Measurements from ENCODE around the gene FAM170A. TPM values are rescaled to one million over a fixed set of nuclear protein-coding genes. Genes with fewer than 3 reads are reported as not detected.

The FAM170A gene
- total and polyA plus RNA-seq, 8 donors: not detected

- intact Hi-C loops (cut with DNase I): no loop called here
- H3K36me3 ChIP-seq: no peaks in the 10 kb centered on the region
- no peak for TF ChIP-seq CTCF (IDR thresholded peaks at IDR 0.05)
- no peak overlapping the region for H3K4me3 ChIP-seq
- H3K9me3 ChIP-seq: peaks cover 0 to 2% of the 10 kb centered on the region in 2 donors
- DNase-seq (no peak), ATAC-seq (no peak)
- H3K27ac ChIP-seq: no peak overlapping the region
- H3K27me3 ChIP-seq: no peaks in the 10 kb centered on the region
- H3K4me1 ChIP-seq: peaks cover 0 to 8% of the 10 kb centered on the region in 2 donors
These were observed 22.1 kb downstream of the FAM170A start for GRCh38 chr5:119651486-119651885.

GRCh38 chr5:119655061-119655460 is 25.7 kb downstream of the FAM170A start:
- Histone ChIP-seq H3K4me3 (no peak overlapping the region), H3K36me3 (no peaks in the 10 kb centered on the region), H3K27me3 (no peaks in the 10 kb centered on the region), H3K9me3 (peaks cover 0 to 2% of the 10 kb centered on the region in 2 donors), H3K4me1 (peaks cover 0 to 8% of the 10 kb centered on the region in 2 donors), H3K27ac (no peak overlapping the region)
- intact Hi-C loops (cut with DNase I): no loop called here
- no peak for DNase-seq
- ATAC-seq: no peak
- no peak for TF ChIP-seq CTCF (IDR thresholded peaks at IDR 0.05)

- DNase-seq (no peak), ATAC-seq (no peak)
- Histone ChIP-seq H3K4me3 (no peak overlapping the region), H3K27ac (no peak overlapping the region), H3K9me3 (peaks cover 0 to 2% of the 10 kb centered on the region in 2 donors), H3K27me3 (no peaks in the 10 kb centered on the region), H3K4me1 (peaks cover 0 to 8% of the 10 kb centered on the region in 2 donors), H3K36me3 (no peaks in the 10 kb centered on the region)
- no peak for TF ChIP-seq CTCF (IDR thresholded peaks at IDR 0.05)
- intact Hi-C loops (cut with DNase I): no loop called here
These were observed 26.7 kb downstream of the FAM170A start for GRCh38 chr5:119656023-119656422.

GRCh38 chr5:119666542-119666941 is 37.2 kb downstream of the FAM170A start:
- peaks cover 0 to 15% of the 10 kb centered on the region in 2 donors for H3K9me3 ChIP-seq
- intact Hi-C loops (cut with DNase I): no loop called here
- no peak for ATAC-seq
- TF ChIP-seq CTCF (IDR thresholded peaks at IDR 0.05): no peak
- H3K27me3 ChIP-seq: no peaks in the 10 kb centered on the region
- DNase-seq: no peak
- no peak overlapping the region for H3K4me3 ChIP-seq
- no peaks in the 10 kb centered on the region for H3K36me3 ChIP-seq
- no peak overlapping the region for H3K27ac ChIP-seq
- no peaks in the 10 kb centered on the region for H3K4me1 ChIP-seq

GRCh38 chr5:119678351-119679028 is 49.1 kb downstream of the FAM170A start:
- no peak for TF ChIP-seq CTCF (IDR thresholded peaks at IDR 0.05)
- intact Hi-C loops (cut with DNase I): no loop called here
- no peaks in the 10 kb centered on the region for H3K27me3 ChIP-seq

More at GRCh38 chr5:119678351-119679028, 49.1 kb downstream of the FAM170A start:
- Histone ChIP-seq H3K36me3 (no peaks in the 10 kb centered on the region), H3K4me3 (no peak overlapping the region), H3K27ac (no peak overlapping the region), H3K4me1 (no peaks in the 10 kb centered on the region), H3K9me3 (no peaks in the 10 kb centered on the region)
- no peak for DNase-seq
- no peak for ATAC-seq

Measured in left lung (tissue), 10 donors.